ENCODE results near the gene PRR16. TPM values are rescaled to one million over a fixed set of nuclear protein-coding genes. Genes with fewer than 3 reads are reported as not detected.

Gene PRR16
- polyA plus RNA-seq, 2 of the 4 experiments (the other 2 are of a cell fraction) = 0.05 TPM; not detected in 1

GRCh38 chr5:120546922-120547321 is 82.8 kb downstream of the PRR16 start:
- ATAC-seq (no peak), FAIRE-seq (no peak), DNase-seq (ENCODE audit: low read depth in 1 of 2, low spot score in 1 of 2) (no peak)
- no peak for TF ChIP-seq MAX (IDR thresholded peaks at IDR 0.05)
- no peak for TF ChIP-seq RFX5 (IDR thresholded peaks at IDR 0.05)
- WGBS (ENCODE audit: missing lambda C conversion rate) = 51% methylated on average over 2 of the region's 2 CpGs
- Histone ChIP-seq H3K4me3 (no peak overlapping the region), H3K9me3 (no peaks in the 10 kb centered on the region), H3K4me2 (no peak overlapping the region), H3K4me1 (no peaks in the 10 kb centered on the region), H3K27ac (no peak overlapping the region)
- CTCF ChIA-PET = no interaction called here
- POLR2A ChIA-PET = no interaction called here

- POLR2A ChIA-PET = no interaction called here
- TF ChIP-seq BHLHE40 (IDR thresholded peaks at IDR 0.05; ENCODE audit: low read depth, low read length) = no peak
- no peak for TF ChIP-seq MAX (IDR thresholded peaks at IDR 0.05)
- TF ChIP-seq RAD21 (conservative IDR thresholded peaks at IDR 0.05 in 1 of 2, IDR thresholded peaks at IDR 0.05 in 1 of 2) = no peak
- CTCF ChIA-PET = no interaction called here
- H3K4me1 ChIP-seq = no peaks in the 10 kb centered on the region
- no peaks in the 10 kb centered on the region for H3K9me3 ChIP-seq
- no peak for DNase-seq (ENCODE audit: low read depth in 1 of 2, low spot score in 1 of 2)
- WGBS (ENCODE audit: missing lambda C conversion rate) = 15% methylated on average over 2 of the region's 2 CpGs
- no peak for FAIRE-seq
- no peak overlapping the region for H3K27ac ChIP-seq
- ATAC-seq = no peak
- no peak overlapping the region for H3K4me3 ChIP-seq
- no peak overlapping the region for H3K4me2 ChIP-seq
Observed at GRCh38 chr5:120550358-120550757, 86.3 kb downstream of the PRR16 start.

GRCh38 chr5:120552638-120553037 is 88.5 kb downstream of the PRR16 start:
- Histone ChIP-seq H3K4me2 (no peak overlapping the region), H3K4me3 (no peak overlapping the region), H3K4me1 (no peaks in the 10 kb centered on the region), H3K9me3 (no peaks in the 10 kb centered on the region), H3K27ac (no peak overlapping the region)
- DNase-seq (ENCODE audit: low read depth in 1 of 2, low spot score in 1 of 2) = no peak
- ATAC-seq = no peak
- no peak for TF ChIP-seq RARB (CRISPR knock-in tag; IDR thresholded peaks at IDR 0.05)
- TF ChIP-seq HOXB5 (CRISPR knock-in tag; IDR thresholded peaks at IDR 0.05) = no peak
- no peak for TF ChIP-seq EP300 (IDR thresholded peaks at IDR 0.05)
- no peak for TF ChIP-seq MAFK (IDR thresholded peaks at IDR 0.05; ENCODE audit: partially characterized antibody)
- TF ChIP-seq REST (IDR thresholded peaks at IDR 0.05) = no peak
- no peak for TF ChIP-seq HMGXB4 (CRISPR knock-in tag; IDR thresholded peaks at IDR 0.05; ENCODE audit: borderline replicate concordance)
- TF ChIP-seq GATA3 (IDR thresholded peaks at IDR 0.05; ENCODE audit: borderline replicate concordance) = no peak
- whole genome bisulfite sequencing (ENCODE audit: missing lambda C conversion rate) = 40% methylated on average over 3 of the region's 3 CpGs
- FAIRE-seq = no peak
- POLR2A ChIA-PET = no interaction called here
- CTCF ChIA-PET = no interaction called here

GRCh38 chr5:120555345-120555744 is 91.2 kb downstream of the PRR16 start:
- CTCF ChIA-PET = no interaction called here
- WGBS (ENCODE audit: missing lambda C conversion rate) = 0% methylated on average over 2 of the region's 2 CpGs
- FAIRE-seq = no peak

More at GRCh38 chr5:120555345-120555744, 91.2 kb downstream of the PRR16 start:
- TF ChIP-seq MAZ (IDR thresholded peaks at IDR 0.05; ENCODE audit: borderline replicate concordance, low read depth, low read length) (no peak), HES2 (IDR thresholded peaks at IDR 0.05) (no peak), RFX5 (IDR thresholded peaks at IDR 0.05) (no peak), NFE2L2 (conservative IDR thresholded peaks at IDR 0.05; ENCODE audit: low read length) (no peak), CBX8 (IDR thresholded peaks at IDR 0.05) (no peak), CHD4 (IDR thresholded peaks at IDR 0.05; ENCODE audit: borderline replicate concordance) (no peak), POLR2A (IDR thresholded peaks at IDR 0.05; ENCODE audit: low read length) (no peak), USF2 (IDR thresholded peaks at IDR 0.05) (no peak)
- no peak overlapping the region for H3K27ac ChIP-seq
- no peaks in the 10 kb centered on the region for H3K4me1 ChIP-seq
- no peak for ATAC-seq
- DNase-seq (ENCODE audit: low read depth in 1 of 2, low spot score in 1 of 2) = no peak
- H3K4me3 ChIP-seq = no peak overlapping the region
- no peak overlapping the region for H3K4me2 ChIP-seq
- POLR2A ChIA-PET = no interaction called here
- no peaks in the 10 kb centered on the region for H3K9me3 ChIP-seq
